ENCODE measurements around the gene AIPL1.

Gene AIPL1

DNA sequence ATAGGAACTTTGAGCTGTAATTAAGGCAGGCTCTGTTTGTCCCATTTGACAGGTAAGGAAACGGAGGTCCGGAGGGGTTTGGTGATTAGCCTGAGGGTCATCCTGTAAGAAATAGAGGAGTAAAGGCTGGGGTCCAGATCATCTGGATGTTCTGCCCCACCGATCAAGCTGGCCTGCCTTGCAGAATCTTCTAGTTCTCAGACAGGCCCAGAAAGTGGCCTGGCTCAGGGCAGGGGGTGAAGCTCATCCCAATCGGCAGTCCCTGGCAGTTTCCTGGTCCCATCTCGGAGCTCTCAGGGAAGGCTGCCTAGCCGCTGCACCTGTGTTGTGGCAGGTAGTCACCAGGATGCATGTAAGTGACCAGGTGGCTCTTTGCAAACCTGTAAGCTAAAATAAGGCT, 13.6 kb upstream of the AIPL1 start:
- no peak overlapping the region for H3K4me3 ChIP-seq (replicated peaks; ENCODE audit: low read depth, low read length)
- TF ChIP-seq CTCF (IDR thresholded peaks at IDR 0.05; ENCODE audit: low read length, missing control alignments): no peak
- no peak for DNase-seq (ENCODE audit: low read depth)

DNA sequence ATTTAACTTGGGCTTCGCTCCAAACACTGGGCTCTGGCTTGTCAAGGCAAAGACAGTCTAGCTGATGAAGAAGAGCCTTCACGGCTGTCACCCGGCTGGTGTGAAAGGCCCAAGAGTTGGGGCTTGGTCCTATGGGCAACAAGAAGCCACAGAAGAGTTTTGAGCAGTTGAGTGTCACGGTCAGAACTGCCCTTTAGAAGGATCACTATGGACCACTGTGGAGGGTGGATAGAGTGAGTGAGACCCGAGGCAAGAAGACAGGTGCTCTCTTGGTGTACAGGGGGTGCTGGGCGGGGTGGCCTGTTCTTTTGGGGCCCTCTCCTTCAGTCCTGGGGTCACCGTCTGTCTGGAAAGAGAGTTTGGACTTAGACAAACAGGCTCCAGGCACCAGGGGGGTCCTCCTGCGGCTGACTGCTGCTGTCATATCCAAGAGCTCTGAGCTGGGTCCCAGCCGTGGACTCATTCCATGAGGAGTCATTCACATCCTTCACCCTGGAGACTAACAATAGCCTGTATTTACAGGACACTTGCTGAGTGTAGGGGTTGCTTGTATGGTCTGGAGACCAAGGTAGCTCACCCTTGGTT, 11.7 kb upstream of the AIPL1 start:
- no peak overlapping the region for H3K4me3 ChIP-seq (replicated peaks; ENCODE audit: low read depth, low read length)
- no peak for DNase-seq (ENCODE audit: low read depth)
- TF ChIP-seq CTCF (IDR thresholded peaks at IDR 0.05; ENCODE audit: low read length, missing control alignments): no peak

DNA sequence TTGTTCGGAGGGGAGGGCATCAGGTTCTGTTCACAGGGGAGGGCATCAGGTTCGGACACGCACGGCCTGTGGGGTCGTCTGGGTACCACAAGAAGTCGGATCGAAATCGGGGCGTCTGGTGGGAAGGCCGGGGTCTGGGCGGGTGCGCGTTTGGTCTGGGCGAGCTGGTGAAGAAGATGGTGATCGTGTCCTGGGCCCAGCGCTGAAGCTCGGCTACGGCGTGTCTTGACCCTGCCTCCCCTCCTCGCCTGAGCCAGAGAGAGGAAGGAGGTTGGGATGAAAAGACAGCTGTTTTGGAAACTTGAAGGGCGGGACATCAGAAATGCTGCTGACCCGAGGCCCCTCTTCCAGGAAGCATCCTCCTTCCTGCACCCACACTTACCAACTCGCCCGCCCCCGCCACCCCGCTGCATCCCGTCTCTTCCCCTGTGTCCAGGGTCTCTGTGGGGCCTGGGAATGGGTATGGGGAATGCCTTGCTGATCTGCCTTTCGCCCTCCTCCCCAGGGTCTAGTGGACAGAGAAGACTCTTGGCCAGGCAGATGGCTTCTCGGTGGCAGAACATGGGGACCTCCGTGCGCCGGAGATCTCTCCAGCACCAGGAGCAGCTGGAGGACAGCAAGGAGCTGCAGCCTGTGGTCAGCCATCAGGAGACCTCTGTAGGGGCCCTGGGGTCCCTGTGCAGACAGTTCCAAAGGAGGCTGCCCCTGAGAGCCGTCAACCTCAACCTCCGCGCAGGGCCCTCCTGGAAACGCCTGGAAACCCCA, 9.8 kb upstream of the AIPL1 start:
- no peak for DNase-seq (ENCODE audit: low read depth)
- TF ChIP-seq CTCF (IDR thresholded peaks at IDR 0.05; ENCODE audit: low read length, missing control alignments): no peak
- H3K4me3 ChIP-seq (replicated peaks; ENCODE audit: low read depth, low read length): peak overlapping the region; percentile 71

DNA sequence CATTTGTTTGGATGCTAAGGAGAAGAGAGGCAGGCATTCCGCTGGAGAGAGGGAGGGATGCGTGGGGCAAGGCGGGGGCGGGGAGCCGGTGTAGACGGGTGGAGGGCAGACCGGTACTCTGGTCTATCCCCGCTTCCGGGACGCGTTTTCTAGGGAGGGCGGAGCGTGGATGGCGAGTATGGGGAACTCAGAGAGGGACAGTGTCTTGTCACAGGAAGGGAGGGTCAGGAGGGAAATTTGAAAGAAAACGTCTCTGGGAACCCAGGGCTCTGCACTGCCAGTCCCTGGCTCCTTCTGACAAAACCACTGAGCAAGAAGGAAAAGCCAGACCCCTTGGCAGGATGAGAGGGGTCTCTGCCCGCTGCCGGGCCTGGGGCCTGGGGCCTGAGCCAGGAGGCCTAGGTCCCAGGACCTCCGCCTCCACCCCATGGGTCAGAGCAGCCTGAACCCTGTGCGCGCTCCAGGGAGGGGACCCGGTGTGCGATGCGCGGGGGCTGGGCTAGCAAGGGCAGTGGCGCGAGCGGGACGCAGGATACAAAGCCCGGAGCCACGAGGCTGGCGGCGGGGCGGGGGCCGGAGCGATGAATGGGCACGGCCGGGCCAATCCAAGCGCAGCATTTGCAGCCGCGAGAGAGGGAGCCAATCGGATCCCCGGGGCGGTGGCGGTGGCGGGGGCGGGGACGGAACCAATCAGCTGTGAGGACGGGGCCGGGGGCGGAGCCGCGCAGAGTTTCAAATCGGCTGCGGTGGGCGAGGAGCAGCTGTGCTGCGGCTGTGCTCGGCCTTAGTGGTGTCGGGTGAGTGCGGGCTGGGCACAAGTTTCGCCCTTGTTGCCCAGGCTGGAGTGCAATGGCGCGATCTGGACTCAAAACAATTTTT, 9.0 kb upstream of the AIPL1 start, which contains the start of gene PIMREG:
PIMREG (plus strand) TSS at position 764 of the 879 bp plus-strand sequence. CDS start 656 bp downstream, outside the sequence.
- DNase-seq (ENCODE audit: low read depth): peak; percentile 90
- peak within 1 kb of the TSS; percentile 71 for H3K4me3 ChIP-seq (replicated peaks; ENCODE audit: low read depth, low read length)
- no peak for TF ChIP-seq CTCF (IDR thresholded peaks at IDR 0.05; ENCODE audit: low read length, missing control alignments)

DNA sequence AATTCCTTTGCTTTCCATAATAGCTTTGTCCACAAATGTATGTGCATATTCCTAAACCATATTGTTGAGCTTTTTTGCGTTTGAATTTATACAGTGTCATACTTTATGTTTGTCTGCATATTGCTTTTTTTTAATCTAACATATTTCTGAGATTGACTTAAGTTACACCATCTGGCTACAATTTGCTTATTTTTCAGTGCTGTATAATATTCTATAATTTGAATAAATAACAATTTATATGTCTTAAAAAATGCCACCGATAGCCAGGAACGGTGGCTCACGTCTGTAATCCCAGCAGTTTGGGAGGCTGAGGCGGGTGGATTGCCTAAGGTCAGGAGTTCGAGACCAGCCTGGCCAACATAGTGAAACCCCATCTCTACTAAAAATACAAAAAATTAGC, 7.9 kb upstream of the AIPL1 start:
- DNase-seq (ENCODE audit: low read depth): no peak
- TF ChIP-seq CTCF (IDR thresholded peaks at IDR 0.05; ENCODE audit: low read length, missing control alignments): no peak
- H3K4me3 ChIP-seq (replicated peaks; ENCODE audit: low read depth, low read length): no peak overlapping the region

DNA sequence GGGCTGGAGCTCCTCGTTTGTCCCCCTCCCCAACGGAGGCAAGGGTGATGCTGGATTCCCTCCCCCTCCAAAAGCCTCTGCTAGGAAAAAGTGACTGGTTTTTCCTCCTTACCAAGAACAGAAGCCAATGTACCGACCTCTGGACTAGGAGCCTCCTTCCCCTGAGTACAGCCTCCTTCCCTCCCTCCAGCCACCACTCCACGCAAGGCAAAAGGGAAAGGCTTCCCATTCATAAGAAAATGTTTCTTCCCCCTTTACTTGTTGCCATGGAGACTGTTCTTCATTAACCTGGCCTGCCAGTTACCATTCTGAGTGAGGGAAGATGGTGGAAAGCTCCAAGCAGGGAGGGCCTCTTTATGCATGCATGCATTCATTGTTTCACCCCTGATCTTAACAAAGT, 5.0 kb upstream of the AIPL1 start:
- DNase-seq (ENCODE audit: low read depth): no peak
- H3K4me3 ChIP-seq (replicated peaks; ENCODE audit: low read depth, low read length): no peak overlapping the region
- TF ChIP-seq CTCF (IDR thresholded peaks at IDR 0.05; ENCODE audit: low read length, missing control alignments): no peak

Data from fibroblast of pulmonary artery (primary cell).